Measurements from ENCODE around the gene COX6B1.
"Not testable (repeated sequence)": the region's sequence is repeated elsewhere in the genome, so short reads cannot be mapped to it uniquely, and the experiment has no call there.

The COX6B1 gene

DNA sequence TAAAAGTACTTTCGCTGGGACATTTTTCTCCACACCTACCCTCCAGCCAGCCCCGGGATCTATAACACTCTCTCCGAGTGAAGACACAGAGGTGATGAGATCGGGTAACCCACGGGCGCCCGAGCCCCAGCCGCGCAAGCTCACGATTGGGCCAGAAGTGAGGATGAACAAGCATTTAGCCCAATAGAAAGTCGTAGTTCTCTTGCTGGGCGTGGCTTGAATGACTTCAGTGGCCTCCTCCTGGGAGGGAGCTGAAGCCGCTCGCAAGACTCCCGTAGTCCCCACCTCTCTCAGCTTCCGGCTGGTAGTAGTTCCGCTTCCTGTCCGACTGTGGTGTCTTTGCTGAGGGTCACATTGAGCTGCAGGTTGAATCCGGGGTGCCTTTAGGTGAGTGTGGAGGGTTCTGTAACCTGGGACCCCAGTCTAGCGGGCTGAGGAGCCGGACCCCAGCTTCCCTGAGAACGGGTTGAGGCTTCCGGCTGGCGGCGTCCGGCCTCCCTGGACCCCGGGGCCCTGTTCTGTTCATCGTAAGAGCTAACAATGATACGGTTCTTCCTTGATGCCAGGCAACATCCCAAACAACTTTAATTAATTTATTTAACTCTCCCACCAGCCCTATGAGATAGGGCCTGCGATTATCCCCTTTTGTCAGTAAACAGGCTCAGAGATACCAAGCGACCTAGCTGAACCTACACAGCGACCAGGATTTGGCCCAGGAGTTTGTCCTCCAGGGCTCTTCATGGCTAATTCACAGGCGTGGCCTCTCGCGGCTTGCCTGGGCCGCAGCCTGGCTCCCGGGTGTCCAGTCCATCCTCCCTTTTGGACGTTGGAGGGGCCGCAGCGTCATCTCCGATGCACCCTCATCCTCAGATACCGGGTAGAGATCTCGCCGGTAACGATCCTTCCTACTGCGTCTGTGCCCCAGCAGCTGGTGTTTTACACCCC is at the start of gene COX6B1:
Gene COX6B1 (plus strand): TSS at position 307 of the 945 bp plus-strand sequence. CDS start 2,921 bp downstream, outside the sequence.
- peak; percentile 94 for DNase-seq

DNA sequence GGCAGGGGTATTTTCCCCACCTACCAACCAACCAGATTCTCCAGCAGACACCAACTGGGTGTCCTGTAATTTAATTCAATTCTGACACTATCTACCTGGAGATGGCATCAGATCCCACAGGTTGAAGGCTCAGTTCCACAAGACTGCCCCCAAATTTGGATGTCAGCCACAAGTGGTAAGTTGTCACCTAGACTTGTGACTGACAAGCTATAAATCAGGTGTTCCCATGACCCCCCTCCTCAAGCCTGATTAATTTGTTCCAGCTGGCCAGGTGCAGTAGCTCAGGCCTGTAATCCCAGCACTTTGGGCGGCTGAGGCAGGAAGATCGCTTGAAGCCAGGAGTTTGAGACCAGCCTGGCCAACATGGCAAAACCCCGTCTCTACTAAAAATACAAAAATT is 46.2 kb upstream of the COX6B1 start:
- DNase-seq = no peak

DNA sequence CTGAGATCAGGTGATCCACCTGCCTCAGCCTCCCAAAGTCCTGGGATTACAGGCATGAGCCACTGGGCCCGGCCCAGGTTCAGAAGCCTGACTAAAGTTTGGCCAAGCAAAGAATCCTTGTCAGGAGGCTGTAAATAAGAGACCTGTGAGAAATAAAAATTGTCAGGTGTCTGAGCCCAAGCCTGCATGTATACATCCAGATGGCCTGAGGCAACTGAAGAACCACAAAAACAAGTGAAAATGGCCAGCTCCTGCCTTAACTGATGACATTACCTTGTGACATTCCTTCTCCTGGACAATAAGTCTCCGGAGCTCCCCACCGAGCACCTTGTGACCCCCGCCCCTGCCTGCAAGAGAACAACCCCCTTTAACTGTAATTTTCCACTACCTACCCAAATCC is 43.7 kb upstream of the COX6B1 start:
- not testable (repeated sequence) for DNase-seq

GRCh38 chr19:35607170-35607569 is 41.0 kb upstream of the COX6B1 start:
- DNase-seq = not testable (repeated sequence)

DNA sequence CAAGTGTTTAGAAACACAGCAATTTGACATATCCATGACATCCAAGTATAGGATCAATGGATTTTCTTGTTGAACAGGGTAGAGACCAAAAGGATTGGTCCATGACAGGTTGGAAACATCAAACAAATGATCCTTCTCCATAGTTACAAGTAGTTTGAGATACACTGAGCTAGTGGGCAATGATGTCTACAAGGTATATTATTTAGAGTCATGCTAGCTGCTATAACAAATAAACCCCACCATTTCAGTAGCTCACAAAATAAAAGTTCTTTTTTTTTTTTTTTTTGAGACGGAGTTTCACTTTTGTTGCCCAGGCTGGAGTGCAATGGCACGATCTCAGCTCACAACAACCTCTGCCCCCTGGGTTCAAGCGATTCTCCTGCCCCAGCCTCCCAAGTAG is 40.5 kb upstream of the COX6B1 start:
- no peak for DNase-seq

- peak; percentile 7 for DNase-seq
These were observed 39.9 kb upstream of the COX6B1 start for GRCh38 chr19:35608251-35608650.

- peak; percentile 53 for DNase-seq
These were observed 38.2 kb upstream of the COX6B1 start for GRCh38 chr19:35609851-35610353.

GRCh38 chr19:35612224-35612558 is 35.9 kb upstream of the COX6B1 start:
- no peak for DNase-seq

DNA sequence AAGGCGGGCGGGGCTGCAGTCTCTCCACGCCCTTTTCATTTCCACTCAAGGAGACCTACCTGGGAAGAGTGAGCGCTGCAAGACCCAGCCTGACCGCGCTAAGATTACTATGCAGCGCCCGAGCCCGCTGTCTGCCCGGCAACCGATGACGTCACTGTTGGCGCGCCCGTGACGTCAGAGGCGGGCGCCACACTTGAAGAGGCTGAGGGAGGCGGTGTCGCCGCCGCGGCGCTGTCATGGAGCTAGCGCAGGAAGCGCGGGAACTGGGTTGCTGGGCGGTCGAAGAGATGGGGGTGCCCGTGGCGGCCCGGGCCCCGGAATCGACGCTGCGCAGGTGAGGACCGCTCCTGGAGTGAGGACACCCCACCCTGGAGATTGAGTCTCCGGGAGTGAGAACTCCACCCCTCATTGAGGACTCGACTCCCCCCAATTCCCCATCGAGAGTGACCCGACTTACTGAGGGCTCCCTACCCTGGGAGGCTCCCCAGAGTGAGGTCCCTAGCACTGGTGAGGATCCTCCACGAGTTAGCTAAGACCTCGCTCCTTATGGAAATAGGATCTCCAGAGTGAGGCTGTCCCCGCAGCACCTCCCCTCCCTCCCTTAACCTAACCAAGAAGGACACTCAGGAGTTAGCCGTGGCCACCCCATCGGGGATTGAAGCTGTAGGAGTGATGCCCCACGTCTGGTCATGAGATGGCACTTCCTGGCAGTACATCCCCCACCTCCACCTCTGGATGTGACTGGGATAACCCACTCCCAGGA is 35.4 kb upstream of the COX6B1 start, which contains the start of gene HAUS5:
Gene HAUS5 (plus strand): TSS at position 177 of the 763 bp plus-strand sequence. CDS start 60 bp downstream, at position 237.
- DNase-seq = peak; percentile 94

DNA sequence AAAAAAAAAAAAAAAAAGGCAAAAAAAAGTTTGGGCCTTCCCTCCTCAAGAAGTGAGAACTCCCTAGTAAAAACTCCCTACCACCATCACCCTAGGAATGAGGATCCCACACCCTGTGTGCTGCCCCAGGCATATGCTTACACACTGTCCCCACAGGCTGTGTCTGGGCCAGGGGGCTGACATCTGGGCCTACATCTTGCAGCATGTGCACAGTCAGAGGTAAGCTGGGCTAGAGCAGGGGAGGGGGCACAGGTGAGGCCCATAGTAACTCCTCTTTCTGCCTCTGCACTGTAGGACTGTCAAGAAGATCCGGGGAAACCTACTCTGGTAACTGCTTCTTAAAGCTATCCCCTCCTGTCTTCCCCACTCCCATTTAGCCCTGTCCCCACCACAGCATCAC is 34.5 kb upstream of the COX6B1 start:
- no peak for DNase-seq

DNA sequence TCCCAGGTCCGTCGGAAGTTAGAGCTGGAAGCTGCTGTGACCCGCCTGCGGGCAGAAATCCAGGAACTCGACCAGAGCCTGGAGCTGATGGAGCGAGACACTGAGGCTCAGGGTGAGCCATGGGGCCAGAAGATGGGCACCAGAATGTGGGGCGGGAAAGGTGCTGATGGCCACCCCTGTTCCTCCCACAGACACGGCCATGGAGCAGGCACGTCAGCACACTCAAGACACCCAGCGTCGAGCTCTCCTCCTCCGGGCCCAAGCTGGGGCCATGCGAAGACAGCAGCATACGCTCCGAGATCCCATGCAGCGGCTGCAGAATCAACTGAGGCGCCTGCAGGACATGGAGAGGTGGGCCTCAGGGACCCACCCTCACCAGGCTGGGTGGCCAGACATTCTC is 33.1 kb upstream of the COX6B1 start:
- DNase-seq = no peak

DNA sequence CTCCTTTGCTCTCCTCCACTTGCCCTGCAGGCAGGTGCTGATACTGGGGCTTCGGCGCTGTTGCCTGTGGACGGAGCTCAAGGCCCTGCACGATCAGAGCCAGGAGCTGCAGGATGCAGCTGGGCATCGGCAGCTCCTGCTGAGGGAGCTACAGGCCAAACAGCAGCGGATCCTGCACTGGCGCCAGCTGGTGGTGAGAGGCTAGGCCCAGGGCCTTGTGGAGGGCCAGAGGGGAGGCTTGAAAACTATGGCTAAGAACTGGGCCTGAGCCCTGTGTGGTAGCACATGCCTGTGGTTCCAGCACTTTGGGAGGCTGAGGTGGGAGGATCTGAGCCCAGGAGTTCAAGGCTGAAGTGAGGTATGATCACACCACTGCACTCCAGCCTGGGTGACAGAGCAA is 29.3 kb upstream of the COX6B1 start:
- DNase-seq = no peak

GRCh38 chr19:35619290-35619923 is 28.7 kb upstream of the COX6B1 start:
- no peak for DNase-seq

DNA sequence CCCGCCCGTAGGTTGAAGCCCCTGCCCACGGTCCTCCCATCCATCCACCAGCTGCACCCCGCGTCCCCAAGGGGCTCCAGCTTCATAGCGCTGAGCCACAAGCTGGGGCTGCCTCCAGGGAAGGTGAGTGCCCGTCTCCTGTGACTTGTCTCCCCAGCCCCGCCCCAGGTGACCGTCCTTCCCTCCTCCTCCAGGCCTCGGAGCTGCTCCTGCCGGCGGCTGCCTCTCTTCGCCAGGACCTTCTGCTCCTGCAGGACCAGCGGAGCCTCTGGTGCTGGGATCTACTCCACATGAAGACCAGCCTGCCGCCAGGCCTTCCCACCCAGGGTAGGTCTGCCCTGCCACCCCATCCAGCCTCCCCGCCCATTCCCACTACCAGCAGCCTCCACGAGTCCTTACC is 28.1 kb upstream of the COX6B1 start:
- no peak for DNase-seq

DNA sequence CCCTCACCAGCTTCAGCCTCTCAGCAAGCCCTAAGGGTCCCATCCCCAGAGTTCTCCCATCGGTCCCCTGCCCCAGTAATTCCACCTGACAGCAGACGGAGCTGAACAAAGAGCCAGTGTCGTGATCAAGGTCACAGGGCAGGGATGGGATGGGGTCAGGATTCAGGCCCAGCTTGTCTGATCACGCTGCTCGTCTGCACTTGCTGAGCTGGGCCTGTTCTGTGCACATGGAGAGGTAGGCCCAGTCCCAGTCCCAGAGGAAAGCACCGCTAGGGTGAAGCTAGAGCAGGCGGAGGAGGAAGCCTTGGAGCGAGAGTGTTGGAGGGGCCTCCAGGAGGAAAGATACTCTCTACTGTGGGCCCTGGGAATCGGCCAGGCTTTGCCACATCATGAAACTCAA is 26.4 kb upstream of the COX6B1 start:
- DNase-seq = no peak

GRCh38 chr19:35622750-35623149 is 25.4 kb upstream of the COX6B1 start:
- DNase-seq = no peak

- no peak for DNase-seq
These were observed 24.7 kb upstream of the COX6B1 start for GRCh38 chr19:35623327-35624010.

GRCh38 chr19:35628264-35628564 is 19.9 kb upstream of the COX6B1 start:
- DNase-seq = no peak

GRCh38 chr19:35628565-35629331 is 19.4 kb upstream of the COX6B1 start, which contains the start of gene RBM42:
RBM42 (plus strand) TSS chr19:35629036; CDS start chr19:35629154, 118 bp downstream.
- peak; percentile 97 for DNase-seq

DNA sequence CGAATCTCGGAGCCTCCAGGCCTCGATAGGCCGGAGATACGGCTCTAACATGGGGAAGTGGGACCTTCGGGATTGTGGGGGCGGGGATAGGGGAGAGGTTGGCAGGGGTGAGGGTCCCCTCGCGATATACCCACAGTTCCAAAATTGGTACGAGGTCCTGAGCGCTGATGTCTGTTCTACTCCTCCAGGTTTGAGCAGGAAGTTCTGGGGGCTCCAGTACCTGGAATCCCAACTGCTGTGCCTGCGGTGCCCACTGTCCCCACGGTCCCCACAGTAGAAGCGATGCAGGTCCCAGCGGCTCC is 18.8 kb upstream of the COX6B1 start:
- no peak for DNase-seq

- DNase-seq = no peak
These were observed 14.2 kb upstream of the COX6B1 start for GRCh38 chr19:35633727-35634440.

Data from CD4-positive, alpha-beta T cell treated with Interferon gamma for 1 hour (primary cell).